Measurements from ENCODE around the gene RASA1.

- TF ChIP-seq CTCF (IDR thresholded peaks at IDR 0.05), result no peak
- no peak for TF ChIP-seq POLR2A (IDR thresholded peaks at IDR 0.05)
These were observed 170.5 kb downstream of the RASA1 start for GRCh38 chr5:87438231-87438630.
